ENCODE measurements around the gene P3H2.

GRCh38 chr3:190105876-190106275 is 14.8 kb downstream of the P3H2 start:
- TF ChIP-seq CTCF (conservative IDR thresholded peaks at IDR 0.05) (no peak), EZH2 (IDR thresholded peaks at IDR 0.05; ENCODE audit: low read depth) (no peak)
